Aorta (tissue), 5 donors: ENCODE measurements around the gene ATXN1. TPM values are rescaled to one million over a fixed set of nuclear protein-coding genes. Genes with fewer than 3 reads are reported as not detected.
A peak's percentile ranks its signal among the peaks of the same experiment; 100 is the strongest.

Experiments used
- ATAC-seq: fragments of 200-7000 bp; cut with Tn5 transposase; one replicate; pipeline ENCODE4 v1.9.1; 2022; ENCODE audit warnings: moderate library complexity; ENCODE audit not compliant: low FRiP score
- DNase-seq, 2 donors: peaks; one replicate each; pipeline ENCODE4 v3.0.0-alpha.2; 2020
- H3K27ac ChIP-seq, 2 donors: one replicate each; pipeline ENCODE4 v1.5.1; 2013; ENCODE audit warnings: low read length in 2 of 2, mild to moderate bottlenecking in 2 of 2, moderate library complexity in 2 of 2, control low read depth in 1 of 2, inconsistent platforms in 1 of 2, low read depth in 1 of 2
- H3K27me3 ChIP-seq, 2 donors: one replicate each; pipeline ENCODE4 v1.6.1; 2013; ENCODE audit warnings: control low read depth in 1 of 2, low read length in 1 of 2, mild to moderate bottlenecking in 1 of 2, moderate library complexity in 1 of 2; ENCODE audit not compliant: insufficient read depth in 2 of 2, control insufficient read depth in 1 of 2
- H3K36me3 ChIP-seq, 2 donors: one replicate each; pipeline ENCODE4 v1.6.1; 2013; ENCODE audit warnings: control low read depth in 1 of 2, low read length in 1 of 2, mild to moderate bottlenecking in 1 of 2; ENCODE audit not compliant: insufficient read depth in 2 of 2, control insufficient read depth in 1 of 2
- H3K4me1 ChIP-seq, 2 donors: one replicate each; pipeline ENCODE4 v1.6.1; 2013; ENCODE audit warnings: low read length in 2 of 2, control low read depth in 1 of 2, mild to moderate bottlenecking in 1 of 2, moderate library complexity in 1 of 2; ENCODE audit not compliant: insufficient read depth in 2 of 2, control insufficient read depth in 1 of 2
- H3K4me3 ChIP-seq, 2 donors: one replicate each; pipeline ENCODE4 v1.5.1; 2013; ENCODE audit warnings: low read length in 2 of 2, control low read depth in 1 of 2, mild to moderate bottlenecking in 1 of 2
- H3K9me3 ChIP-seq: one replicate; pipeline ENCODE4 v1.6.1; 2013; ENCODE audit warnings: mild to moderate bottlenecking, low read length; ENCODE audit not compliant: control insufficient read depth
- WGBS, 2 donors: extraction: QIAGEN DNeasy Blood & Tissue Kit; methylation state at CpG; one replicate each; pipeline ENCODE4 v1.1.7; 2013; 5-methylcytosine and 5-hydroxymethylcytosine counted together
- intact Hi-C, 2 donors: fragments of 100-400 bp; cut with DNase I; formaldehyde crosslinking; loops; one replicate each; pipeline versions ENCODE4 v1.14.2 to v1.15.0; 2022
- polyA plus RNA-seq, 2 donors: library from polyadenylated mRNA; stranded (reverse); fragments of 200-250 nt; gene quantifications; one replicate each; pipeline ENCODE4 v1.2.3, GENCODE V29; 2013
- total RNA-seq, 2 donors: library from RNA; stranded (reverse); fragmentation: NEBNext Ultra II Directional; extraction: Animal tissue kit (Norgen Biotek cat#: 25700); gene quantifications; one replicate each; pipeline ENCODE4 v1.2.1, GENCODE V29; 2021
- donor health status: healthy with polysubstance abuse.
- donor health status: Bipolar disorder and iron deficiency.
- donor health status: DM: no; HTN: no; CAD: no.
- donor health status: DM: no; HTN: no; CAD: no.
- donor health status: DM: yes; HTN: yes; CAD: no.

Gene ATXN1
- total and polyA plus RNA-seq, 4 donors = 11.5 to 85.5 (median 45.8) TPM

GRCh38 chr6:16727996-16728395, 33.3 kb downstream of the ATXN1 start:
- peak in 1 of 2 donors; percentile 60 for DNase-seq
- 91 to 94% methylated on average over 5 of the region's 5 CpGs for WGBS, 2 donors
- ATAC-seq = no peak
- H3K36me3 ChIP-seq = no peaks in the 10 kb centered on the region
- intact Hi-C loops = loop anchor here in 1 of 2 donors (5.0 kb wide), 1 partner anchor 34 kb away; the partner anchor contains the start of gene ATXN1
- no peak overlapping the region for H3K27ac ChIP-seq
- no peaks in the 10 kb centered on the region for H3K9me3 ChIP-seq
- peaks cover 0 to 8% of the 10 kb centered on the region in 2 donors for H3K4me1 ChIP-seq
- no peaks in the 10 kb centered on the region for H3K27me3 ChIP-seq
- no peak overlapping the region for H3K4me3 ChIP-seq

GRCh38 chr6:16725145-16725864, 36.0 kb downstream of the ATXN1 start:
- 9 to 15% methylated on average over 7 of the region's 7 CpGs for WGBS, 2 donors
- H3K4me3 ChIP-seq = peak overlapping the region in 1 of 2 donors; percentile 41
- DNase-seq = no peak
- peaks cover 0 to 5% of the 10 kb centered on the region in 2 donors for H3K4me1 ChIP-seq
- intact Hi-C loops = loop anchor here in 1 of 2 donors (5.0 kb wide), 1 partner anchor 37 kb away; the partner anchor contains the start of gene ATXN1
- H3K9me3 ChIP-seq = no peaks in the 10 kb centered on the region
- H3K27me3 ChIP-seq = no peaks in the 10 kb centered on the region
- no peaks in the 10 kb centered on the region for H3K36me3 ChIP-seq
- peak; percentile 73 for ATAC-seq
- peak overlapping the region in 1 of 2 donors; percentile 90 for H3K27ac ChIP-seq

- no peaks in the 10 kb centered on the region for H3K9me3 ChIP-seq
- no peak overlapping the region for H3K4me3 ChIP-seq
- no peaks in the 10 kb centered on the region for H3K27me3 ChIP-seq
- peak; percentile 79 for ATAC-seq
- whole genome bisulfite sequencing, 2 donors = 0 to 1% methylated on average over 3 of the region's 3 CpGs
- H3K36me3 ChIP-seq = no peaks in the 10 kb centered on the region
- H3K27ac ChIP-seq = no peak overlapping the region
- DNase-seq = peak in 1 of 2 donors; percentile 44
- H3K4me1 ChIP-seq = peaks cover 0 to 8% of the 10 kb centered on the region in 2 donors
- intact Hi-C loops = loop anchor here in 1 of 2 donors (5.0 kb wide), 1 partner anchor 38 kb away; the partner anchor contains the start of gene ATXN1
Observed at GRCh38 chr6:16723826-16724225, 37.4 kb downstream of the ATXN1 start.

GRCh38 chr6:16723402-16723801, 37.9 kb downstream of the ATXN1 start:
- Histone ChIP-seq H3K4me3 (no peak overlapping the region), H3K36me3 (no peaks in the 10 kb centered on the region), H3K4me1 (peaks cover 0 to 8% of the 10 kb centered on the region in 2 donors), H3K9me3 (no peaks in the 10 kb centered on the region), H3K27me3 (no peaks in the 10 kb centered on the region), H3K27ac (no peak overlapping the region)
- WGBS, 2 donors = 10 to 25% methylated on average over 2 of the region's 2 CpGs
- intact Hi-C loops = loop anchor here in 1 of 2 donors (5.0 kb wide), 1 partner anchor 39 kb away; the partner anchor contains the start of gene ATXN1
- no peak for ATAC-seq
- DNase-seq = no peak

- no peak for DNase-seq
- Histone ChIP-seq H3K27ac (no peak overlapping the region), H3K4me1 (peaks cover 0 to 14% of the 10 kb centered on the region in 2 donors), H3K27me3 (no peaks in the 10 kb centered on the region), H3K36me3 (no peaks in the 10 kb centered on the region), H3K9me3 (no peaks in the 10 kb centered on the region), H3K4me3 (no peak overlapping the region)
- intact Hi-C loops = loop anchor here in 1 of 2 donors (5.0 kb wide), 1 partner anchor 40 kb away; the partner anchor contains the start of gene ATXN1
- no peak for ATAC-seq
- WGBS, 2 donors = 35 to 46% methylated on average over 3 of the region's 3 CpGs
Observed at GRCh38 chr6:16722630-16723029, 38.6 kb downstream of the ATXN1 start.

- no peak overlapping the region for H3K4me3 ChIP-seq
- no peaks in the 10 kb centered on the region for H3K27me3 ChIP-seq
- 43 to 70% methylated on average over 5 of the region's 5 CpGs for WGBS, 2 donors
- DNase-seq (no peak), ATAC-seq (no peak)
- no peaks in the 10 kb centered on the region for H3K9me3 ChIP-seq
- intact Hi-C loops = loop anchor here in 1 of 2 donors (5.0 kb wide), 1 partner anchor 40 kb away; the partner anchor contains the start of gene ATXN1
- H3K27ac ChIP-seq = no peak overlapping the region
- H3K36me3 ChIP-seq = no peaks in the 10 kb centered on the region
- peaks cover 0 to 14% of the 10 kb centered on the region in 2 donors for H3K4me1 ChIP-seq
Observed at GRCh38 chr6:16721977-16722376, 39.3 kb downstream of the ATXN1 start.

- no peak overlapping the region for H3K4me3 ChIP-seq
- H3K9me3 ChIP-seq = no peaks in the 10 kb centered on the region
- H3K27me3 ChIP-seq = no peaks in the 10 kb centered on the region
- peaks cover 0 to 12% of the 10 kb centered on the region in 2 donors for H3K4me1 ChIP-seq
- intact Hi-C loops = loop anchor here in 1 of 2 donors (5.0 kb wide), 1 partner anchor 41 kb away; the partner anchor contains the start of gene ATXN1
- ATAC-seq = no peak
- no peak overlapping the region for H3K27ac ChIP-seq
- 82 to 95% methylated on average over 4 of the region's 4 CpGs for WGBS, 2 donors
- H3K36me3 ChIP-seq = no peaks in the 10 kb centered on the region
- DNase-seq = no peak
Observed at GRCh38 chr6:16720861-16721260, 40.4 kb downstream of the ATXN1 start.

GRCh38 chr6:16719488-16719887, 41.8 kb downstream of the ATXN1 start:
- 85 to 88% methylated on average over 8 of the region's 8 CpGs for WGBS, 2 donors
- DNase-seq (no peak), ATAC-seq (no peak)
- intact Hi-C loops = no loop called here
- H3K4me1 ChIP-seq = peaks cover 0 to 12% of the 10 kb centered on the region in 2 donors
- no peaks in the 10 kb centered on the region for H3K27me3 ChIP-seq
- H3K27ac ChIP-seq = no peak overlapping the region
- no peaks in the 10 kb centered on the region for H3K36me3 ChIP-seq
- H3K4me3 ChIP-seq = no peak overlapping the region
- no peaks in the 10 kb centered on the region for H3K9me3 ChIP-seq
